ENCODE data around the gene PDGFB.

The PDGFB gene

DNA sequence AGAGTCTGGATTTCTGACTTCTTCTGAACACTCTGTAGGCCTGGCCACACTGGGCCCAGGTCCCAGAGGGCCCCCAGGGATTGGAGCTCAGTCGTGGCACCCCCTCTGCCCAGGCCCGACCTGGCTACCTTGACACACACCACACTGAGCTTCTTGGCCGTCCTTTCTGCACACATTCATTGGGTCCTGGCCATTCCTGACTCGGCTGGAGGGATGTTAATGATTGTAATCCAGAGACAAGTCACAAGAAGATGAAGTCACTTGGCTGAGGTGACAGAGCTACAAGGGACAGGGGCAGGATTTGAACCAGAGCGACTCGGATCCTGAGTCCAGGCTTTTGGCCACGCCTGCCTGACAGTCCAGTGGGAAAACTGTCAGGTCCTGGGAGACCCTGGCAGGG, 23.9 kb upstream of the PDGFB start:
- peaks cover 37% of the 10 kb centered on the region for H3K27me3 Mint-ChIP-seq
- no peak overlapping the region for H3K4me3 Mint-ChIP-seq
- peaks cover 6% of the 10 kb centered on the region for H3K4me1 Mint-ChIP-seq
- DNase-seq, result no peak
- H3K27ac Mint-ChIP-seq, result no peak overlapping the region
- H3K36me3 Mint-ChIP-seq, result no peaks in the 10 kb centered on the region
- no peaks in the 10 kb centered on the region for H3K9me3 Mint-ChIP-seq
- CTCF ChIA-PET, result no interaction called here

DNA sequence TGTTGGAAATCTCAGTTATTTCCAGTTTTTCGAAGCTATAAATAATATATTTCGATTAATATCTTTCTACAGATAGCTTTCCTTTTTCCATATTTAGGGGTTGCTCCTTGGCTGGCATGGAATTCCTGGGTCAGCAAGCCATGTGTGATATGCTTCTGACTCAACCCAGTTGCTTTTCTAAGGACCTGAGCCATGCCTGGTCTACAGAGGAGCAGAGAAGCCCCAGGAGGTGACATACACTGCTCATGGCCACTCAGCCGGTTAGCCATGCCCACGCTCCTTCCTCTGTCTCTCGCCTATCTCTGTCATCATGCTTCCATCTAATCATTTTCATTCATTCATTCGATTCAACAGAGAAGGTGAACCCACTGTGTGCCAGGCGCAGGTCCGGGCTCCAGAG, 23.2 kb upstream of the PDGFB start:
- no peak for DNase-seq
- no peaks in the 10 kb centered on the region for H3K9me3 Mint-ChIP-seq
- CTCF ChIA-PET, result no interaction called here
- H3K27me3 Mint-ChIP-seq, result peaks cover 37% of the 10 kb centered on the region
- H3K4me3 Mint-ChIP-seq, result no peak overlapping the region
- no peaks in the 10 kb centered on the region for H3K36me3 Mint-ChIP-seq
- no peak overlapping the region for H3K27ac Mint-ChIP-seq
- H3K4me1 Mint-ChIP-seq, result peaks cover 6% of the 10 kb centered on the region

DNA sequence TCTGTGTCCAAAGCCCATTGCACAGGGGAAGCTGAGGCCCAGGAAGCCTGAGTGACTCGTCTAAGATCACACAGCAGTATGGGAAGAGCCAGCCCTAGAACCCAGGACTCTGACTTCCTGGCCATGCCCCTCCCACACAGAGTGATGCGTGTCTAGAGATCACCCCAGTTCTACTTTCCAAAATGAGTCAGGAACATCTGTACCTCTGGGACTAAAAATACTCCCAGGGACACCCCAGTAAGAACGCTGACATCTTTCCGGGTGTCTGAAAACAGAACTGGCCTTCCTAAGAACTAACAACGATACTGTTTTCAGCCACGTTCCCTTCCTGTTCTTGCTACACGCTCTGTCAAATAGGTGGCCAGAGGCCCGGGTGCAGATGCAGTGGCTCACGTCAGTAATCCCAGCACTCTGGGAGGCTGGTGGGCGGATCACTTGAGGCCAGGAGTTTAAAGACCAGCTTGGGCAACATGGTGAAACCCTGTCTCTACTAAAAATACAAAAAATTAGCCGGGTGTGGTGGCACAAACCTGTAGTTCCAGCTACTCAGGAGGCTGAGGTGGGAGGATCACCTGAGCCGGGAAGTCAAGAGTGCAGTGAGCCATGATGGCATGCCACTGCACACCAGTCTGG, 21.7 kb upstream of the PDGFB start:
- no peak for DNase-seq
- peaks cover 6% of the 10 kb centered on the region for H3K4me1 Mint-ChIP-seq
- H3K36me3 Mint-ChIP-seq, result no peaks in the 10 kb centered on the region
- no peak overlapping the region for H3K4me3 Mint-ChIP-seq
- H3K27ac Mint-ChIP-seq, result no peak overlapping the region
- H3K9me3 Mint-ChIP-seq, result peaks cover 7% of the 10 kb centered on the region
- peaks cover 43% of the 10 kb centered on the region for H3K27me3 Mint-ChIP-seq
- CTCF ChIA-PET, result no interaction called here

DNA sequence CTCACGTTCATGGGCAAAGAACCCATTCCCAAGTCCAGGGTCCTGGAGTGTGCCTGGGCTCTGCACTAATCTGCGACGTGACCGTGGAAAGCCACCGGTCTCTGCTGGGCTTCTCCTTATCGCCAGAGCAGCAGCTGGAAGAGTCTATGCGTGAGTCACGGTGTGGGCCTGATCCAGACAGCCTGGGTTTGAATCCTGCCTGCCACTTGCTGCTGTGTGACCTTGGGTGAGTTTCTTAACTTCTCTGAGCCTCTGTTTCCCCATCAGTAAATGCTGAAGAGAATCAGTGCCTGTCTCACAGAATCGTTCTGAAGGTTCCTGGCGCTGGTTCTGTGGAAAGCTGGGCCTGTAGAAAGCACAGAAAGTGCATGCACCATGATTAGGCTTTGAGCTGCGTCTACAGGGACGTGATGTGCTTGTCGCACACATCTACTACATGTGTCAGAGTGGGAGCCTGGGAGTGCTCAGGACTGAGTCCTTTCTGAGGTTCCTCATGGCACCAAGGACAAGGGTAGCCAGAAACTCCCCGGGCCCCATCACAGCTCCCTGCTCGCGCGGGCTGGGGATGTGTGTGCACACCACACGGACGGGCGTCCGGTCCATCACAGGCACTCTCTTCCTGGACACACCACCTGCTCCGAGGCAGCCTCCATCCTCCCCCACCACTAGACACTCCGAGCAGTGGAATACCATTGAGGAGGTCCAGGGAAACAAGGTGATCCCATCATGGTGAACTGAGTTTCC, 20.5 kb upstream of the PDGFB start:
- Mint-ChIP-seq H3K36me3 (no peaks in the 10 kb centered on the region), H3K27me3 (peaks cover 41% of the 10 kb centered on the region), H3K4me1 (peaks cover 6% of the 10 kb centered on the region), H3K27ac (no peak overlapping the region), H3K4me3 (no peak overlapping the region), H3K9me3 (peaks cover 15% of the 10 kb centered on the region)
- no peak for DNase-seq
- CTCF ChIA-PET, result no interaction called here

DNA sequence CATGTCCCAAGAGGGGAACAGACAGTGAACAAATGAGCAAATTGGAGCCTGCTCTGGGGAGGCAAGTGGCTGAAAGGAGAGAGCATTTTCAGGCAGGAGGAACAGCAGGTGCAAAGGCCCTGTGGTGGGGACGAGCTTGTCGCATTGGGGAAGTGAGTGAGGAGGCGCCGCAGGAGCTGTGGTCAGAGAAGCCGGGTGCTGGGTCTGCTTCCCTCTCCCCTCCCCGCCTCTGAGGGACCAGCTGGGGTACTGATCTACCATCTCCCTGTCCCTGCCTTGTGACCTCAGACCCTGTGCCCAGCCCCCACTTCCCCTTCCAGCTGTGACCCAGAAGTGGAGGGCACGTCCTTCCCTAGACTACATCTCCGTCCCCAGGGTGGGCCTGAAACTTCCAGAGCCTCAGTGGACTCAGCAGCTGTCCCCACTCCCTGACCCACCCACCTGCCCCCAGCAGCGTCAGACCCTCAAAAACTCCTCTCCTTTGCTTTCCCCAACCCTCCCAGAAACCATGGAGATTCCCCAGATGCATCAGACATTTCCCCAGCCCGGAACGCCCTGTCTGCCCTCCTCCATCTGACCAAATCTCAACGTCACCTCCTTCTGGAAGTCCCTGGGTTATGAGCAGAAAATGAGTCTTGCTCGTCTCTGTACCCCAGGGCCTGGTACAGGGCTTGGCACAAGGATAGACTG, 19.7 kb upstream of the PDGFB start:
- no peak for DNase-seq
- Mint-ChIP-seq H3K36me3 (no peaks in the 10 kb centered on the region), H3K27me3 (peaks cover 45% of the 10 kb centered on the region), H3K9me3 (peaks cover 15% of the 10 kb centered on the region), H3K4me3 (no peak overlapping the region), H3K4me1 (peaks cover 6% of the 10 kb centered on the region), H3K27ac (no peak overlapping the region)
- CTCF ChIA-PET, result no interaction called here

DNA sequence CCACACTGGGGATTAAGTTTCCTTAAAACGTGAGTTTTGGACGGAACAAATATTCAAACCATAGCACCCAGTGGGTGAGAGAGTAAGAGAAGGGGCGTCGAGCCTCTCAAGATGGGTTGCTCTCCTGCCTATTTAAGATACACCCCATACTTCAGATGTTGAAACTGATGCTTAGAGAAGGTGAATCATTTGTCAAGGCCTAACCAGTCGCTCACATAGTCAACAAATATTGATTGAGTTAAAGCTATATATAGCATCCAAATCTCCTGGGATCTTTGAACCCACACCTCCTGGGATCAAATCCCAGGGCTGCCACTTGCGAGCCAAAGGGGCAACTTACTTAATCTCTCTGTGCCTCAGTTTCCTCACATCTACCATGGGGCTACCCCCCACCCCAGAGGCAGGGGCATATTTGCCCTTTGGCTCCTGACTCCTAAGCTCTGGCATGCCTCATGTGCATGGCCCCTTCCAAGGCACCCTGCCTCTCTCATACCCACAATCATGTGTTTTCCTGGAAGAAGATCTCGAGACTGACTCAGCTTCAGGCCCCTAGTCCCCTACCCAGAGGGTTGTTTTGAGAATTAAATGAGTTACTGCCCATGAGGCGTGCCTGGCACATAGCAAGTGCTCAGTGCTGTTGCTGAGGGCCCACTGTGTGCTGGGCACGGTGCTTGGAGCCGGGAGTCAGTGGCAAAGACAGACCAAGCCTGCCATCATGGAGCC, 19.0 kb upstream of the PDGFB start:
- H3K36me3 Mint-ChIP-seq, result no peaks in the 10 kb centered on the region
- peaks cover 6% of the 10 kb centered on the region for H3K4me1 Mint-ChIP-seq
- CTCF ChIA-PET, result no interaction called here
- no peak overlapping the region for H3K27ac Mint-ChIP-seq
- H3K4me3 Mint-ChIP-seq, result no peak overlapping the region
- H3K27me3 Mint-ChIP-seq, result peaks cover 42% of the 10 kb centered on the region
- peaks cover 15% of the 10 kb centered on the region for H3K9me3 Mint-ChIP-seq
- DNase-seq, result no peak

DNA sequence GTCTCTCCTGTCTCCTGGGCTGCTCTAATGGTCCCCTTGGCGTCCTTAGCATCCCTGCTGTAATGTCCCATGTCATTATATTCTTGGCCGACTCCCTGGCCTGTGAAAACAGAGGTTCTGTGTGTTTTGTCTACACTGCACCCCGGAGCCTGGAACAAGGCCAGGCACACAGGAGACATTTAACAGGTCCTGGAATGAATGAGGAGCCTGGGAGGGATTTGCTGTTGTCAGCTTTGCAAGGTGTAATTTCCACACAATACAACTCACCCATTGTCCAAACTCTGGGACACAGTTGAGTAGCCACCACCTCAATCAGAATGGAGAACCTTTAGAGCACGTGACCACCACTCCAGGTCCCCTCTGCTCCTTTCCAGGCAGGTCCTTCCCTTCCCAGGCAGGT, 14.9 kb upstream of the PDGFB start:
- H3K27me3 Mint-ChIP-seq, result peaks cover 59% of the 10 kb centered on the region
- peaks cover 15% of the 10 kb centered on the region for H3K4me1 Mint-ChIP-seq
- CTCF ChIA-PET, result no interaction called here
- H3K4me3 Mint-ChIP-seq, result no peak overlapping the region
- no peak overlapping the region for H3K27ac Mint-ChIP-seq
- peaks cover 15% of the 10 kb centered on the region for H3K9me3 Mint-ChIP-seq
- no peak for DNase-seq
- no peaks in the 10 kb centered on the region for H3K36me3 Mint-ChIP-seq

DNA sequence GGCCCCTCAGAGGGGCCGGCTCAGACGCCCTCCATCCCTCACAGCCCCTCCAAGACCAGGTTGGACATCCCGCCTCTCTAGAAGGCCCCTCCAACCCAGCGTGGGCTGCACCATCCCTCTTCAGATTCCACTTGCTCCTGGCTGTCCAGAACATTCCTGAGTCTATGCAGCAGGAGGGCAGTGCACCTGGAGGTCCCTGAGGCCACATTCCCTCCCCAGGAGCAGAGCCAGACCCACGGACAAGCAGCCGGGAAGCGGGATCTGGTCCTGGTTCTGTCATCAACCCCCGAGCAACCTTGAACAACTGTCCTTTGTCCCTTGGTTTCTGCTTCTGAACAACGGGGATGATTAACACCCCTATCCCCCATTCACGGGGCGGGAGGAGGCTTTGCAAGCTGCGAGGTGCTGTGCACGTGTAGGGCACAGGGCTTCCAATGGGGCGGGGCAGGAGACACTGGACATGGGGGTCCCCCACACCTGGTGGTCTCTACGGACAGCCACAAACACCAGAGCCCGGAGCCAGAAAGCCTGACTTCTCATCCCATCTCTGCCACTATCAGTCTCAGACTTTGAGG, 13.2 kb upstream of the PDGFB start:
- peaks cover 15% of the 10 kb centered on the region for H3K9me3 Mint-ChIP-seq
- H3K36me3 Mint-ChIP-seq, result no peaks in the 10 kb centered on the region
- H3K4me1 Mint-ChIP-seq, result peaks cover 27% of the 10 kb centered on the region
- CTCF ChIA-PET, result no interaction called here
- H3K27me3 Mint-ChIP-seq, result peaks cover 62% of the 10 kb centered on the region
- no peak overlapping the region for H3K4me3 Mint-ChIP-seq
- no peak overlapping the region for H3K27ac Mint-ChIP-seq
- DNase-seq, result no peak

DNA sequence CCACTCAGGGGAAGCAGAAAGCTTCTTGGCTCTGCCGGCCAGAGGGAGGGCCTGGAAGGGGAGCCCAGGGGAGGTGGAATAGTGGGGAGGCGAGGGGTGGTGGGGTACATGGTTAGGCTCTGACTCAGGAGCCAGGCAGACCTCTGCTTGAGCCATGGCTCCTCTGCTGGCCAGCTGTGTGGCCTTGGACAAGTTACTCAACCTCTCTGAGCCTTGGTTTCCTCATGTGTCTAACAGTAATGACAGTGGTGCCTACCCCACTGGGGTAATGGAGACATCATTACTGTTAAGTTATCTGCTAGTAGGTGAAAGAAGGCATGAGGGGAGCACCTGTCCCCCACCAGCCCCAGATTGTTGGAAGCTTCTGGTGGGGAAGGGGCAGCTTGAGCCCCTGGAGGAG, 12.2 kb upstream of the PDGFB start:
- Mint-ChIP-seq H3K27ac (no peak overlapping the region), H3K27me3 (peaks cover 65% of the 10 kb centered on the region), H3K4me1 (peaks cover 31% of the 10 kb centered on the region), H3K4me3 (no peak overlapping the region), H3K36me3 (no peaks in the 10 kb centered on the region), H3K9me3 (peaks cover 11% of the 10 kb centered on the region)
- no peak for DNase-seq
- CTCF ChIA-PET, result no interaction called here

DNA sequence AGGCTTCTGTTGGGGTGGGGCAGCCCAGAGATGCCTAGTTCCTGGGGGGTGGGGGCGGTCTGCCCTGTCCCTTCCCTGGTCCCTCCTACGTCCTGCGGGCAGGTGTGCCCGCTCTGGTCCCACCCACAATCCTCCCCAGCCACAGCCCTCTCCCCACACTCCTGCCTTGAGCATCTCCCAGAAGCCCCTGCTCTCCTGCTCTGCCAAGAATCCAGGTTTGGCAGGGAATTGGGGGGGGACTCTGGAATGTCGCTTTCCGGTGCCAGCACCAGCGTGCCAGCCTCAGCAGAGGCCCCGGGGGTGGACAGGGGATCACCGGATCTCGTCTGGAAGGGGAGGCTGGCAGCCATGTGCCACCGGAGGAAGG, 11.4 kb upstream of the PDGFB start:
- CTCF ChIA-PET, result no interaction called here
- peaks cover 73% of the 10 kb centered on the region for H3K27me3 Mint-ChIP-seq
- peaks cover 4% of the 10 kb centered on the region for H3K9me3 Mint-ChIP-seq
- no peak overlapping the region for H3K27ac Mint-ChIP-seq
- no peak for DNase-seq
- no peak overlapping the region for H3K4me3 Mint-ChIP-seq
- peaks cover 31% of the 10 kb centered on the region for H3K4me1 Mint-ChIP-seq
- no peaks in the 10 kb centered on the region for H3K36me3 Mint-ChIP-seq

DNA sequence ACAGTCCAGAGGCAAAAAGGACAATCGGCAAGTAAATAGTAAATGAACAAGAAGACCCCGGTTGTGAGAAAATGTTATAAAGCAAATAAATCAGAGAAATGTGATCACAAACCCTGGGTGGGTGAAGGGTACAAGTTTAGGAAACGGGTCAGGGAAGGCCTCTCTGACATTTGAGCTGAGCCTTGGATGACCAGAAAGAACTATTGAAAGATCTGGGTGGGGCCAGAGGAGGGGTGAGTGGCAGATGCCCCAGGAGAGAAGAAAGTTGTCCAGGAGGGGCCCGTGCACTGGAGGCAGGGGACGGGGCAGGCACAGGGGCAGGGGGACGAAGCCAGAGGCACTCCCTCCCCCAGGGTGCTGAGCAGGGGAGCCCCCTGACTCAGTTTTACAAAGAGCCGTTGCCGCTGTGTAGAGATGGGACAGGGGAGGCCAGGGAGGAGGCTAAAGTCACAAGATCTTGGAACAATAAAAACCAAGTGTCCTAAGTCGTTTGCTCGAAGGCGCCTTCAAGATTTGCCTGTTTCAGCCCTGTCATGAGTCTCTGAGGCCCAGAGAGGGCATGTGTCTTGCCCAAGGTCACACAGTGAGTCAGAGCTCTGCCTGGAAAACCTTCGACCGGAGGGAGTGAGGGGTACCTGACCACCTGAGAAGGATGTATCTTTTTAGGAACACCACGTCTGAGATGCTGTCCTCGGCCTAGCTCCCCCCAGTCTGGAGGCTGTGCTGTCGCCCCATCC, 10.8 kb upstream of the PDGFB start:
- Mint-ChIP-seq H3K9me3 (no peaks in the 10 kb centered on the region), H3K27ac (no peak overlapping the region), H3K36me3 (no peaks in the 10 kb centered on the region), H3K4me1 (peaks cover 31% of the 10 kb centered on the region), H3K4me3 (no peak overlapping the region), H3K27me3 (peaks cover 75% of the 10 kb centered on the region)
- CTCF ChIA-PET, result no interaction called here
- no peak for DNase-seq

DNA sequence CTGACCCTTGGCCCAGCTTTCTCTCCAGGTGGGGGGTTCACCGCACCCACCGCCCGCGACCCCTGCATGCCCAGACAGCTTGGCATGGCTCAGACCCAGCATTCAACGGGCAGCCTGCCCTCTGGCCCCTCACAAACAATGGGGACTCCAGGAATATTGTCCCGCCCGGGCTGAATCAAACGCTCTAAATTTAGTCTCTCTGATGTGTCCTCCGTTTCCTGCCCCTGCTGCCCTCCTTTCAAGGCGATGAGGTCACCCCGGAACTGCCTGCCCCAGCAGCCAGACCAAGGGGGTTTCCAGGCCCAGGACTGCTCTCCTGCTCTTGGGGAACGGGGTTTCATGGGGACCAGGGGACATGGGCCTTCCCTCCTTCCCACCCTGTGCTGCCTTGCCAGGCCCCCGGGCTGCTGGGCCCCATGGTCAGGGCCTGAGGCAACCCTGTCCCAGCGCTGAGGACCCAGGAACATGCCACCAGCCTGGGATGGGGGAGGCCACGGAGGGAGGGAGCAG, 10.1 kb upstream of the PDGFB start:
- Mint-ChIP-seq H3K36me3 (no peaks in the 10 kb centered on the region), H3K27me3 (peaks cover 82% of the 10 kb centered on the region), H3K4me1 (peaks cover 31% of the 10 kb centered on the region), H3K4me3 (peak overlapping the region; percentile 17), H3K9me3 (no peaks in the 10 kb centered on the region), H3K27ac (peak overlapping the region; percentile 81)
- peak; percentile 76 for DNase-seq
- CTCF ChIA-PET, result no interaction called here

DNA sequence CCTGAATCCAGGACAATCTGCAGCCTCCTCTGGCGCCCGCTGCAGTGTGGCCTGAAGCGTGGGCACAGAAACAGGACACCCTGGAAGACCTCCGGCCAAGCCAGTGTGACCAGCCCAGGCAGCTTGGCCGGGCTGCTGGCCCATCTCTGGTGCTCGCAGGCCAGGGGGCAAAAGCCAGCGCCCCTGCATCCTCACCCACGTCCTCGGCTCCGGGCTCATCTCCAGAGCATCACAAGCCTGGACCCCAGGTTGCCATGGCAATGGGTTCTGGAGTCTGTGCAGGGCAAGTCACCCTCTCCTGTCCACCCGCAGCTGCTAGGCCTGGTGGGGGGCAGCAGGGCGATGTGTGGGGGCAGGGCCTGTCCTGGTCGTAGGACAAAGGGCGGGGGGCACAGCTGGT, 9.3 kb upstream of the PDGFB start:
- H3K27me3 Mint-ChIP-seq, result peaks cover 82% of the 10 kb centered on the region
- H3K9me3 Mint-ChIP-seq, result no peaks in the 10 kb centered on the region
- H3K4me1 Mint-ChIP-seq, result peaks cover 31% of the 10 kb centered on the region
- no peak for DNase-seq
- CTCF ChIA-PET, result interaction anchor here (1.0 kb wide), 1 partner anchor 63 kb away, joined by 3 read pairs; no protein-coding TSS in a partner anchor
- H3K4me3 Mint-ChIP-seq, result no peak overlapping the region
- no peak overlapping the region for H3K27ac Mint-ChIP-seq
- H3K36me3 Mint-ChIP-seq, result no peaks in the 10 kb centered on the region

All from activated naive CD4-positive, alpha-beta T cell treated with anti-CD3 and anti-CD28 coated beads, Interleukin-2, amount 10 ng/mL, durations not matched to agents 7 days and 5 days (primary cell).